ENCODE data around the gene ICAM1. TPM values are rescaled to one million over a fixed set of nuclear protein-coding genes. Genes with fewer than 3 reads are reported as not detected.
"Not testable (repeated sequence)": the region's sequence is repeated elsewhere in the genome, so short reads cannot be mapped to it uniquely, and the experiment has no call there.

Gene ICAM1
- total RNA-seq, 1 experiment from 2014 or later: 1.7 TPM

DNA sequence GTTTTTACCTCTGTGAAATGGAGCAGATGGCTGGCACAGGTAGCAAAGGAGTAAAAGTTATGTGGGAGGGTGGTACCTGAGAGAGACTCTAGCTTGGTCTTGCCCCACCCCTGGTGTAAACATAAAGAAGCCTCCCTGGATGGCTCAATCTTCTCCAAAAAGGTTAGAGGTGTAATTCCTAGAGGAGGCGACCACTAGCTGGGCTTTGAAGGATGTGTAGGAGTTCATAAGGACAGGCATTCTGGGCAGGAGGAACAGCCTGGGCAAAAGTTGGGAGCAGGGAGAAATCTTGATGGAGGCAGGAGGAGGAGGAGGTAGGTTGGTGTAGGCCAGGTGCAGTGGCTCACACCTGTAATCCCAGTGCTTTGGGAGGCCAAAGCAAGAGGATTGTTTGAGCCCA is 8.0 kb downstream of the ICAM1 start:
- no peak for DNase-seq (ENCODE audit: low spot score)
- TF ChIP-seq EZH2 (IDR thresholded peaks at IDR 0.05; ENCODE audit: borderline replicate concordance, low read depth, low read length, poor library complexity, severe bottlenecking): no peak
- TF ChIP-seq, protein P1, sequence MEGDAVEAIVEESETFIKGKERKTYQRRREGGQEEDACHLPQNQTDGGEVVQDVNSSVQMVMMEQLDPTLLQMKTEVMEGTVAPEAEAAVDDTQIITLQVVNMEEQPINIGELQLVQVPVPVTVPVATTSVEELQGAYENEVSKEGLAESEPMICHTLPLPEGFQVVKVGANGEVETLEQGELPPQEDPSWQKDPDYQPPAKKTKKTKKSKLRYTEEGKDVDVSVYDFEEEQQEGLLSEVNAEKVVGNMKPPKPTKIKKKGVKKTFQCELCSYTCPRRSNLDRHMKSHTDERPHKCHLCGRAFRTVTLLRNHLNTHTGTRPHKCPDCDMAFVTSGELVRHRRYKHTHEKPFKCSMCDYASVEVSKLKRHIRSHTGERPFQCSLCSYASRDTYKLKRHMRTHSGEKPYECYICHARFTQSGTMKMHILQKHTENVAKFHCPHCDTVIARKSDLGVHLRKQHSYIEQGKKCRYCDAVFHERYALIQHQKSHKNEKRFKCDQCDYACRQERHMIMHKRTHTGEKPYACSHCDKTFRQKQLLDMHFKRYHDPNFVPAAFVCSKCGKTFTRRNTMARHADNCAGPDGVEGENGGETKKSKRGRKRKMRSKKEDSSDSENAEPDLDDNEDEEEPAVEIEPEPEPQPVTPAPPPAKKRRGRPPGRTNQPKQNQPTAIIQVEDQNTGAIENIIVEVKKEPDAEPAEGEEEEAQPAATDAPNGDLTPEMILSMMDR (conservative IDR thresholded peaks at IDR 0.05; ENCODE audit: low read depth, low read length): no peak
- H3K9me3 ChIP-seq (ENCODE audit: low read depth, low read length, poor library complexity, severe bottlenecking): no peaks in the 10 kb centered on the region
- ChIA-PET CTCF (interaction anchor here (1.5 kb wide), 1 partner anchor 8 kb away, joined by 4 read pairs; the partner anchor contains the start of gene ICAM1), POLR2A (ENCODE audit: low non-redundant PET) (no interaction called here)
- no peak overlapping the region for H3K27ac ChIP-seq (ENCODE audit: low read depth, low read length, poor library complexity, severe bottlenecking)
- H3K4me3 ChIP-seq (ENCODE audit: low read depth, low read length, poor library complexity, severe bottlenecking): no peak overlapping the region
- no peaks in the 10 kb centered on the region for H3K36me3 ChIP-seq (ENCODE audit: insufficient read depth, low read length, poor library complexity, severe bottlenecking)
- no peaks in the 10 kb centered on the region for H3K27me3 ChIP-seq (replicated peaks; ENCODE audit: insufficient read depth, low read depth, low read length, poor library complexity)
- BruUV-seq (replicated peaks): no TSS peak
- no peaks in the 10 kb centered on the region for H3K4me1 ChIP-seq (ENCODE audit: insufficient read depth, low read length, poor library complexity, severe bottlenecking)
- intact Hi-C loops (cut with micrococcal nuclease; ENCODE audit: unreplicated experiment): no loop called here

DNA sequence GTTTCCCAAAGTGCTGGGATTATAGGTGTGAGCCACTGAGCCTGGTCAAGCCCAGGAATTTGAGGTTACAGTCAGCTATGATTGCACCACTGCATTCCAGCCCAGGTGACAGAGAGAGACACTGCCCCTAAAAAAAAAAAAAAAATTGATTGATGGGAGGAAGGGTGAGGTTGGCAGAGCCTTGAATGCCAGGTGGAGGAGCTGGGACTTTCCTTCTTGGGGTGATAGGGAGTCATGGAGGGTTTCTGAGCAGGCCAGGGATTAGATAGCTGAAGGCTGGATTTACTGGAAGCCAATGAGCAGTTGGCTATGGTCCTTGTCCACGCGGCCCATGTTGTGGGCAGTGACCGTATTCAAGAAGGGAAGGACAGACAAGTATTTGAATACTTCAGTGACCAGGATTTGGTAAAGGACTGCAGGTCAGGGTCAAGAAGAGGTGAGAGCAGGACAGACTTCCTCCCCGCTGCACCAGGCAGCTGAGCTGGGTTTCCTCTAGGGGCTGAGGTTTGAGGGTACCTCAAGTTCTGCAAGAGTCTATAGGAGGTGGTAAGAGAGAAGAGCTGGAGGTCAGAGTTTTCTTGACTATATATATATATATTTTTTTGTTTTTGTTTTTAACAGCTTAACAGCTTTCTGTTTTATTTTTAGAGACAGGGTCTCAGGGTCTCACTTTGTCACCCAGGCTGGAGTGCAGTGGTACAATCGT is 9.0 kb downstream of the ICAM1 start:
- POLR2A ChIA-PET (ENCODE audit: low non-redundant PET): no interaction called here
- no peak overlapping the region for H3K4me3 ChIP-seq (ENCODE audit: low read depth, low read length, poor library complexity, severe bottlenecking)
- H3K4me1 ChIP-seq (ENCODE audit: insufficient read depth, low read length, poor library complexity, severe bottlenecking): no peaks in the 10 kb centered on the region
- TF ChIP-seq, protein P1 (conservative IDR thresholded peaks at IDR 0.05; ENCODE audit: low read depth, low read length): no peak
- no peak for TF ChIP-seq EZH2 (IDR thresholded peaks at IDR 0.05; ENCODE audit: borderline replicate concordance, low read depth, low read length, poor library complexity, severe bottlenecking)
- DNase-seq (ENCODE audit: low spot score): no peak
- no TSS peak for BruUV-seq (replicated peaks)
- H3K9me3 ChIP-seq (ENCODE audit: low read depth, low read length, poor library complexity, severe bottlenecking): no peaks in the 10 kb centered on the region
- H3K27me3 ChIP-seq (replicated peaks; ENCODE audit: insufficient read depth, low read depth, low read length, poor library complexity): no peaks in the 10 kb centered on the region
- CTCF ChIA-PET: interaction anchor here (0.7 to 1.5 kb wide), 2 partner anchors 9 to 60 kb away, joined by 4 read pairs; partner anchors contain the start of gene ICAM1
- H3K27ac ChIP-seq (ENCODE audit: low read depth, low read length, poor library complexity, severe bottlenecking): no peak overlapping the region
- intact Hi-C loops (cut with micrococcal nuclease; ENCODE audit: unreplicated experiment): no loop called here
- no peaks in the 10 kb centered on the region for H3K36me3 ChIP-seq (ENCODE audit: insufficient read depth, low read length, poor library complexity, severe bottlenecking)

DNA sequence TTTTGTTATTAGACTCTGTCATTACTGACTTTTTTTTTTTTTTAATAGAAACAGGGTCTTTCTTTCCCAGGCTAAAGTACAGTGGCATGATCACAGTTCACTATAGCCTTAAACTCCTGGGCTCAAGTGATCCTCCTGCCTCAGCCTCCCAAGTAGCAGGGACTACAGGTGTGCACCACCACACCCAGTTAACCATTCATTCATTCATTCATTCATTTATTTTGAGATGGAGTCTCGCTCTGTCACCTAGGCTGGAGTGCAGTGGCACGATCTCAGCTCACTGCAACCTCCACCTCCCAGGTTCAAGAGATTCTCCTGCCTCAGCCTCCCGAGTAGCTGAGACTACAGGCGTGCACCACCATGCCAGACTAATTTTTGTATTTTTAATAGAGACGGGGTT is 11.1 kb downstream of the ICAM1 start:
- CTCF ChIA-PET; H3K9me3 ChIP-seq (ENCODE audit: low read depth, low read length, poor library complexity, severe bottlenecking); H3K36me3 ChIP-seq (ENCODE audit: insufficient read depth, low read length, poor library complexity, severe bottlenecking); DNase-seq (ENCODE audit: low spot score); H3K4me3 ChIP-seq (ENCODE audit: low read depth, low read length, poor library complexity, severe bottlenecking); H3K27me3 ChIP-seq (replicated peaks; ENCODE audit: insufficient read depth, low read depth, low read length, poor library complexity); H3K27ac ChIP-seq (ENCODE audit: low read depth, low read length, poor library complexity, severe bottlenecking); intact Hi-C loops (cut with micrococcal nuclease; ENCODE audit: unreplicated experiment); BruUV-seq (replicated peaks); POLR2A ChIA-PET (ENCODE audit: low non-redundant PET): not testable (repeated sequence)
- H3K4me1 ChIP-seq (ENCODE audit: insufficient read depth, low read length, poor library complexity, severe bottlenecking): peaks cover 11% of the 10 kb centered on the region
